Renal cortical epithelial cell (primary cell): ENCODE measurements around the gene ZNF365. TPM values are rescaled to one million over a fixed set of nuclear protein-coding genes. Genes with fewer than 3 reads are reported as not detected.
"Not testable (repeated sequence)": the region's sequence is repeated elsewhere in the genome, so short reads cannot be mapped to it uniquely, and the experiment has no call there.

ENCODE experiments used
- DNase-seq: peaks from one replicate; pipeline ENCODE4 v3.0.0-alpha.2; 2011; ENCODE audit warnings: low read depth
- total RNA-seq: library from RNA; depleted of rRNA; stranded (reverse); fragments of >200 nt; gene quantifications from 2 replicates; pipeline ENCODE4 v1.2.3, GENCODE V29; 2014

Gene ZNF365
- 6.7 and 8.2 TPM in 2 replicates for total RNA-seq

GRCh38 chr10:62373995-62374861 is at the start of gene ZNF365:
Gene ZNF365 (plus strand): TSS chr10:62374369. CDS start chr10:62376194, 1,825 bp downstream.
- no peak for DNase-seq

- no peak for DNase-seq
Measured at GRCh38 chr10:62326176-62326575, 48.0 kb upstream of the ZNF365 start.

- DNase-seq, result peak; percentile 30
Measured at GRCh38 chr10:62327885-62328284, 46.3 kb upstream of the ZNF365 start.

- no peak for DNase-seq
Measured at GRCh38 chr10:62330213-62330612, 44.0 kb upstream of the ZNF365 start.

GRCh38 chr10:62332406-62332805 is 41.8 kb upstream of the ZNF365 start:
- DNase-seq, result no peak

GRCh38 chr10:62333135-62333889 is 40.9 kb upstream of the ZNF365 start:
- DNase-seq, result no peak

GRCh38 chr10:62333988-62334682 is 40.0 kb upstream of the ZNF365 start:
- DNase-seq, result no peak

- DNase-seq, result peak; percentile 19
Measured at GRCh38 chr10:62335326-62335725, 38.8 kb upstream of the ZNF365 start.

- no peak for DNase-seq
Measured at GRCh38 chr10:62336404-62336803, 37.8 kb upstream of the ZNF365 start.

- no peak for DNase-seq
Measured at GRCh38 chr10:62341419-62341818, 32.8 kb upstream of the ZNF365 start.

GRCh38 chr10:62343000-62343399 is 31.2 kb upstream of the ZNF365 start:
- no peak for DNase-seq

GRCh38 chr10:62348029-62348428 is 26.1 kb upstream of the ZNF365 start:
- no peak for DNase-seq

- peak; percentile 38 for DNase-seq
Measured at GRCh38 chr10:62352356-62352970, 21.7 kb upstream of the ZNF365 start.

- no peak for DNase-seq
Measured at GRCh38 chr10:62354916-62355315, 19.3 kb upstream of the ZNF365 start.

- no peak for DNase-seq
Measured at GRCh38 chr10:62356447-62356846, 17.7 kb upstream of the ZNF365 start.

- not testable (repeated sequence) for DNase-seq
Measured at GRCh38 chr10:62358151-62358550, 16.0 kb upstream of the ZNF365 start.

GRCh38 chr10:62373639-62373994 is 552 bp upstream of the ZNF365 start:
- DNase-seq, result no peak

GRCh38 chr10:62374862-62375710 is 917 bp downstream of the ZNF365 start:
- peak; percentile 50 for DNase-seq

GRCh38 chr10:62376071-62377025 is 2.2 kb downstream of the ZNF365 start:
- no peak for DNase-seq

GRCh38 chr10:62377026-62377415 is 2.9 kb downstream of the ZNF365 start:
- no peak for DNase-seq
